DOHH2 (cell line): ENCODE results near the gene ADGRL4.

Source experiments
- EZH2phosphoT487 ChIP-seq: fragments of 200-600 bp; sonication (generic); IDR thresholded peaks from 2 replicates; pipeline ENCODE4 v1.6.1; 2017; ENCODE audit warnings: borderline replicate concordance, mild to moderate bottlenecking, antibody characterized with exemption, low read length, moderate library complexity, mixed read lengths
- TF ChIP-seq, protein P1 (sequence below): fragments of 200-600 bp; sonication (generic); IDR thresholded peaks from one replicate; pipeline ENCODE4 v1.5.1; 2014; ENCODE audit warnings: antibody characterized with exemption, mild to moderate bottlenecking, low read depth, low read length; ENCODE audit not compliant: poor library complexity, severe bottlenecking

DNA sequence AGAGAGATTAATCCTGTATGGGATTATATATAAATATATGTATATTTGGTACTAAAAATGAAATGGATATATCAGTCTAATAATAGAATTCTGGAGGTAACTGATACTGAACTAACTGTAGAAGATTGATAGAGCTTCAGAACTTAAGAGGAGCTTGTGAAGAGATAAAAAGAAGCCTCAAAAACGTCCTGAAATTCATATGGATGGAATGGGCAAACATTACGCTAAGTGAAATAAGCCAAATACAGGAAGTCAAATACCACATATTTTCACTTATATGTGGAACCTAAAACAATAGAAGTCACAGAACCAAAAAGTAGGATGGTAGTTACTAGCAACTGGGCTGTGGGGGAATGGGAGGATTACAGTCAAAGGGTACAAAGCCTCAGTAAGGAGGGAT, 36.0 kb upstream of the ADGRL4 start:
- TF ChIP-seq, protein P1, sequence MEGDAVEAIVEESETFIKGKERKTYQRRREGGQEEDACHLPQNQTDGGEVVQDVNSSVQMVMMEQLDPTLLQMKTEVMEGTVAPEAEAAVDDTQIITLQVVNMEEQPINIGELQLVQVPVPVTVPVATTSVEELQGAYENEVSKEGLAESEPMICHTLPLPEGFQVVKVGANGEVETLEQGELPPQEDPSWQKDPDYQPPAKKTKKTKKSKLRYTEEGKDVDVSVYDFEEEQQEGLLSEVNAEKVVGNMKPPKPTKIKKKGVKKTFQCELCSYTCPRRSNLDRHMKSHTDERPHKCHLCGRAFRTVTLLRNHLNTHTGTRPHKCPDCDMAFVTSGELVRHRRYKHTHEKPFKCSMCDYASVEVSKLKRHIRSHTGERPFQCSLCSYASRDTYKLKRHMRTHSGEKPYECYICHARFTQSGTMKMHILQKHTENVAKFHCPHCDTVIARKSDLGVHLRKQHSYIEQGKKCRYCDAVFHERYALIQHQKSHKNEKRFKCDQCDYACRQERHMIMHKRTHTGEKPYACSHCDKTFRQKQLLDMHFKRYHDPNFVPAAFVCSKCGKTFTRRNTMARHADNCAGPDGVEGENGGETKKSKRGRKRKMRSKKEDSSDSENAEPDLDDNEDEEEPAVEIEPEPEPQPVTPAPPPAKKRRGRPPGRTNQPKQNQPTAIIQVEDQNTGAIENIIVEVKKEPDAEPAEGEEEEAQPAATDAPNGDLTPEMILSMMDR, result no peak
- no peak for TF ChIP-seq EZH2phosphoT487
